ENCODE data around the gene FAM216B. TPM values are rescaled to one million over a fixed set of nuclear protein-coding genes. Genes with fewer than 3 reads are reported as not detected.

The FAM216B gene
- total and polyA plus RNA-seq, 2 donors (not counting 1 experiment from before 2014, with no cell fraction given) = under 0.01 TPM; not detected in 1

- Histone ChIP-seq H3K36me3 (ENCODE audit: control insufficient read depth, insufficient read depth, low read length) (no peaks in the 10 kb centered on the region), H3K9me3 (ENCODE audit: control insufficient read depth, insufficient read depth, low read depth, low read length) (no peaks in the 10 kb centered on the region), H3K27ac (ENCODE audit: insufficient read depth, low read length) (no peak overlapping the region), H3K4me3 (replicated peaks in 1 of 4; ENCODE audit: control extremely low read depth in 1 of 4, insufficient read depth in 1 of 4, low read depth in 3 of 4, low read length in 4 of 4) (no peak overlapping the region), H3K27me3 (ENCODE audit: control insufficient read depth, insufficient read depth, low read length) (no peaks in the 10 kb centered on the region), H2AFZ (ENCODE audit: low read length) (no peak overlapping the region), H4K20me1 (ENCODE audit: control insufficient read depth, extremely low read depth, insufficient read depth, low read length) (no peaks in the 10 kb centered on the region), H3K4me2 (ENCODE audit: extremely low read depth, insufficient read depth, low read length) (no peak overlapping the region), H3K9ac (ENCODE audit: insufficient read depth, low read length) (no peak overlapping the region), H3K4me1 (ENCODE audit: control insufficient read depth, extremely low read depth, insufficient read depth, low read length) (no peaks in the 10 kb centered on the region), H3K79me2 (ENCODE audit: control insufficient read depth, insufficient read depth, low read length) (no peaks in the 10 kb centered on the region)
- TF ChIP-seq, protein P1, sequence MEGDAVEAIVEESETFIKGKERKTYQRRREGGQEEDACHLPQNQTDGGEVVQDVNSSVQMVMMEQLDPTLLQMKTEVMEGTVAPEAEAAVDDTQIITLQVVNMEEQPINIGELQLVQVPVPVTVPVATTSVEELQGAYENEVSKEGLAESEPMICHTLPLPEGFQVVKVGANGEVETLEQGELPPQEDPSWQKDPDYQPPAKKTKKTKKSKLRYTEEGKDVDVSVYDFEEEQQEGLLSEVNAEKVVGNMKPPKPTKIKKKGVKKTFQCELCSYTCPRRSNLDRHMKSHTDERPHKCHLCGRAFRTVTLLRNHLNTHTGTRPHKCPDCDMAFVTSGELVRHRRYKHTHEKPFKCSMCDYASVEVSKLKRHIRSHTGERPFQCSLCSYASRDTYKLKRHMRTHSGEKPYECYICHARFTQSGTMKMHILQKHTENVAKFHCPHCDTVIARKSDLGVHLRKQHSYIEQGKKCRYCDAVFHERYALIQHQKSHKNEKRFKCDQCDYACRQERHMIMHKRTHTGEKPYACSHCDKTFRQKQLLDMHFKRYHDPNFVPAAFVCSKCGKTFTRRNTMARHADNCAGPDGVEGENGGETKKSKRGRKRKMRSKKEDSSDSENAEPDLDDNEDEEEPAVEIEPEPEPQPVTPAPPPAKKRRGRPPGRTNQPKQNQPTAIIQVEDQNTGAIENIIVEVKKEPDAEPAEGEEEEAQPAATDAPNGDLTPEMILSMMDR (conservative IDR thresholded peaks at IDR 0.05 in 1 of 2, IDR thresholded peaks at IDR 0.05 in 1 of 2; ENCODE audit: low read depth in 1 of 2, low read length in 2 of 2) = no peak
- no peak for TF ChIP-seq EZH2 (IDR thresholded peaks at IDR 0.05; ENCODE audit: low read length, missing control alignments)
- no peak for DNase-seq (ENCODE audit: low read depth in 2 of 2)
Observed at GRCh38 chr13:42800109-42800643, 18.8 kb downstream of the FAM216B start.

DNA sequence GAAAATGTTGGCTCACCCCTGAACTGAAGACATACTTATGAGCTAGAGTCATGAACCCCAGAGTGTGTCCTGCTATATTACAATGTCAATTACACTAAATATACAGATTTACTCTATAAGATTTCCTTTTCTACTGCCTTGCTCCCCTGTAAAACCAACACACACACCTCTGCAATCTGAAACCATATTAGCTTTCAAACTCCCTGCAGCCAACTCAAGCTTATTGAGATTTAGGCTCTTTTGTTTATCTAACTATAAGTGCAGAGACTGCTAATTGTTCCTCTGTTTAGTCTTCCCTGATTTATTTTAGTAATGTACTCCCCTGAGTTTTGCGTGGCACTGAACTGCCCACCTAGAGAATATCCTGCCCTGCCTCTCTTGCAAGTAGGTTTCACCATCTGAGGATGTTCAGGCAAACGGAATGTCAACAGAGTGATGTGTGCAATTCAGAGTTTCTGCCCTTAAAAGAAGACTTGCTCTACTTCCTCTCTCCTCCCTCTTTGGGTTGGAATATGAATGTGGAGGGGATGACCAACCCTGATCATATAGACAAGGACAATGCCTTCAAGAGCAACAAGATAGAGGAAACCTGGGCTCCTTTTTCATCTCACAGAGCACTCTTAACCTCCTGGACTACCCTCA lies 22.3 kb downstream of the FAM216B start:
- Histone ChIP-seq H4K20me1 (ENCODE audit: control insufficient read depth, extremely low read depth, insufficient read depth, low read length) (no peaks in the 10 kb centered on the region), H2AFZ (ENCODE audit: low read length) (no peak overlapping the region), H3K27ac (ENCODE audit: insufficient read depth, low read length) (no peak overlapping the region), H3K4me1 (ENCODE audit: control insufficient read depth, extremely low read depth, insufficient read depth, low read length) (no peaks in the 10 kb centered on the region), H3K4me2 (ENCODE audit: extremely low read depth, insufficient read depth, low read length) (no peak overlapping the region), H3K79me2 (ENCODE audit: control insufficient read depth, insufficient read depth, low read length) (no peaks in the 10 kb centered on the region), H3K36me3 (ENCODE audit: control insufficient read depth, insufficient read depth, low read length) (no peaks in the 10 kb centered on the region), H3K4me3 (replicated peaks in 1 of 4; ENCODE audit: control extremely low read depth in 1 of 4, insufficient read depth in 1 of 4, low read depth in 3 of 4, low read length in 4 of 4) (no peak overlapping the region), H3K9me3 (ENCODE audit: control insufficient read depth, insufficient read depth, low read depth, low read length) (no peaks in the 10 kb centered on the region), H3K27me3 (ENCODE audit: control insufficient read depth, insufficient read depth, low read length) (no peaks in the 10 kb centered on the region), H3K9ac (ENCODE audit: insufficient read depth, low read length) (no peak overlapping the region)
- TF ChIP-seq, protein P1 (conservative IDR thresholded peaks at IDR 0.05 in 1 of 2, IDR thresholded peaks at IDR 0.05 in 1 of 2; ENCODE audit: low read depth in 1 of 2, low read length in 2 of 2) = no peak
- TF ChIP-seq EZH2 (IDR thresholded peaks at IDR 0.05; ENCODE audit: low read length, missing control alignments) = no peak
- peak in 1 of 2 donors; percentile 67 for DNase-seq (ENCODE audit: low read depth in 2 of 2)

GRCh38 chr13:42804244-42804874 lies 23.0 kb downstream of the FAM216B start:
- Histone ChIP-seq H2AFZ (ENCODE audit: low read length) (no peak overlapping the region), H3K4me1 (ENCODE audit: control insufficient read depth, extremely low read depth, insufficient read depth, low read length) (no peaks in the 10 kb centered on the region), H3K4me3 (replicated peaks in 1 of 4; ENCODE audit: control extremely low read depth in 1 of 4, insufficient read depth in 1 of 4, low read depth in 3 of 4, low read length in 4 of 4) (no peak overlapping the region), H3K27me3 (ENCODE audit: control insufficient read depth, insufficient read depth, low read length) (no peaks in the 10 kb centered on the region), H3K27ac (ENCODE audit: insufficient read depth, low read length) (no peak overlapping the region), H3K4me2 (ENCODE audit: extremely low read depth, insufficient read depth, low read length) (no peak overlapping the region), H3K9ac (ENCODE audit: insufficient read depth, low read length) (no peak overlapping the region), H3K9me3 (ENCODE audit: control insufficient read depth, insufficient read depth, low read depth, low read length) (no peaks in the 10 kb centered on the region), H3K36me3 (ENCODE audit: control insufficient read depth, insufficient read depth, low read length) (no peaks in the 10 kb centered on the region), H3K79me2 (ENCODE audit: control insufficient read depth, insufficient read depth, low read length) (no peaks in the 10 kb centered on the region), H4K20me1 (ENCODE audit: control insufficient read depth, extremely low read depth, insufficient read depth, low read length) (no peaks in the 10 kb centered on the region)
- TF ChIP-seq EZH2 (IDR thresholded peaks at IDR 0.05; ENCODE audit: low read length, missing control alignments) = no peak
- TF ChIP-seq, protein P1 (conservative IDR thresholded peaks at IDR 0.05 in 1 of 2, IDR thresholded peaks at IDR 0.05 in 1 of 2; ENCODE audit: low read depth in 1 of 2, low read length in 2 of 2) = no peak
- no peak for DNase-seq (ENCODE audit: low read depth in 2 of 2)

All from fibroblast of lung (primary cell).